Measurements from ENCODE around the gene EEF1E1.

EEF1E1 gene

GRCh38 chr6:8085053-8085511 lies 17.3 kb downstream of the EEF1E1 start (continued):
- TF ChIP-seq ZNF280D (tag by site-specific recombination; IDR thresholded peaks at IDR 0.05), result no peak
- no peak for TF ChIP-seq HOXC10 (CRISPR knock-in tag; IDR thresholded peaks at IDR 0.05)
- 0 out of 2 replicates have a peak, but pooled peaks have one; percentile 17 for TF ChIP-seq ZFHX2 (tag by site-specific recombination; conservative IDR thresholded peaks at IDR 0.05)
- TF ChIP-seq REST (tag by site-specific recombination; IDR thresholded peaks at IDR 0.05), result no peak
- TF ChIP-seq ZNF843 (tag by site-specific recombination; IDR thresholded peaks at IDR 0.05), result no peak; the same call in none of the 2 replicates
- TF ChIP-seq ZNF600 (tag by site-specific recombination; IDR thresholded peaks at IDR 0.05), result peak; percentile 54; the same call in 1 of the 2 replicates
- TF ChIP-seq FEZF1 (tag by site-specific recombination; IDR thresholded peaks at IDR 0.05), result no peak
- no peak for TF ChIP-seq ZNF248 (tag by site-specific recombination; IDR thresholded peaks at IDR 0.05)
- TF ChIP-seq AEBP2 (tag by site-specific recombination; IDR thresholded peaks at IDR 0.05; ENCODE audit: borderline replicate concordance), result no peak
- TF ChIP-seq ZNF768 (tag by site-specific recombination; IDR thresholded peaks at IDR 0.05), result no peak
- no peak for TF ChIP-seq PATZ1 (tag by site-specific recombination; IDR thresholded peaks at IDR 0.05)
- TF ChIP-seq ZNF184 (tag by site-specific recombination; IDR thresholded peaks at IDR 0.05), result 0 out of 2 replicates have a peak, but pooled peaks have one; percentile 61
- TF ChIP-seq GLI4 (tag by site-specific recombination; IDR thresholded peaks at IDR 0.05), result no peak
- TF ChIP-seq ZSCAN30 (tag by site-specific recombination; IDR thresholded peaks at IDR 0.05), result no peak
- TF ChIP-seq GLIS2 (tag by site-specific recombination; IDR thresholded peaks at IDR 0.05), result peak; percentile 66
- TF ChIP-seq ZNF280C (tag by site-specific recombination; IDR thresholded peaks at IDR 0.05), result no peak
- TF ChIP-seq ZNF514 (tag by site-specific recombination; IDR thresholded peaks at IDR 0.05), result no peak
- TF ChIP-seq YY2 (tag by site-specific recombination; IDR thresholded peaks at IDR 0.05), result no peak
- TF ChIP-seq ZNF362 (tag by site-specific recombination; IDR thresholded peaks at IDR 0.05), result peak; percentile 90
- no peak for TF ChIP-seq ZNF670 (tag by site-specific recombination; IDR thresholded peaks at IDR 0.05; ENCODE audit: low read depth)
- no peak for TF ChIP-seq ZNF169 (tag by site-specific recombination; IDR thresholded peaks at IDR 0.05)
- no peak for TF ChIP-seq ZNF302 (tag by site-specific recombination; IDR thresholded peaks at IDR 0.05; ENCODE audit: low read depth)
- no peak for TF ChIP-seq ZNF658 (tag by site-specific recombination; IDR thresholded peaks at IDR 0.05)
- TF ChIP-seq ZFP37 (tag by site-specific recombination; IDR thresholded peaks at IDR 0.05), result no peak
- 0 out of 2 replicates have a peak, but pooled peaks have one; percentile 46 for TF ChIP-seq ZNF24 (tag by site-specific recombination; IDR thresholded peaks at IDR 0.05)
- no peak for TF ChIP-seq ZNF18 (tag by site-specific recombination; IDR thresholded peaks at IDR 0.05)
